AG09309 (cell line): ENCODE measurements around the gene FSHR.

Experiments
- DNase-seq: peaks from one replicate; pipeline ENCODE4 v3.0.0-alpha.2; 2010; ENCODE audit warnings: low read depth
- H3K4me3 ChIP-seq: 2 replicates; pipeline ENCODE4 v1.5.1; 2011; ENCODE audit warnings: mild to moderate bottlenecking, low read depth, low read length, moderate library complexity; ENCODE audit not compliant: control insufficient read depth
- CTCF ChIP-seq: IDR thresholded peaks from 2 replicates; pipeline ENCODE4 v1.5.1; 2011; ENCODE audit warnings: mild to moderate bottlenecking, low read depth, low read length, inconsistent platforms; ENCODE audit not compliant: insufficient read depth, control insufficient read depth; ENCODE audit errors: missing control alignments

Gene FSHR

GRCh38 chr2:49177194-49177593 lies 22.9 kb upstream of the FSHR start:
- no peak for DNase-seq
- H3K4me3 ChIP-seq, result no peak overlapping the region
- TF ChIP-seq CTCF, result no peak

GRCh38 chr2:49175831-49176230 lies 21.5 kb upstream of the FSHR start:
- TF ChIP-seq CTCF, result no peak
- no peak for DNase-seq
- no peak overlapping the region for H3K4me3 ChIP-seq

- DNase-seq, result no peak
- no peak for TF ChIP-seq CTCF
- no peak overlapping the region for H3K4me3 ChIP-seq
Measured at GRCh38 chr2:49174750-49175149, 20.4 kb upstream of the FSHR start.

- no peak for TF ChIP-seq CTCF
- H3K4me3 ChIP-seq, result no peak overlapping the region
- no peak for DNase-seq
Measured at GRCh38 chr2:49167131-49167530, 12.8 kb upstream of the FSHR start.

GRCh38 chr2:49165662-49166061 lies 11.3 kb upstream of the FSHR start:
- no peak overlapping the region for H3K4me3 ChIP-seq
- no peak for DNase-seq
- no peak for TF ChIP-seq CTCF

- H3K4me3 ChIP-seq, result no peak overlapping the region
- TF ChIP-seq CTCF, result no peak
- DNase-seq, result no peak
Measured at GRCh38 chr2:49164729-49165128, 10.4 kb upstream of the FSHR start.

- no peak for TF ChIP-seq CTCF
- no peak for DNase-seq
- no peak overlapping the region for H3K4me3 ChIP-seq
Measured at GRCh38 chr2:49162151-49162550, 7.8 kb upstream of the FSHR start.
